Stimulated activated CD4-positive, alpha-beta T cell treated with anti-CD3 and anti-CD28 coated beads, Interleukin-12 subunit alpha, Interleukin-12 subunit beta, amount 100 ng/mL, for 24 hours (primary cell): ENCODE measurements around the gene REXO5.
A peak's percentile ranks its signal among the peaks of the same experiment; 100 is the strongest.
"Not testable (repeated sequence)": the region's sequence is repeated elsewhere in the genome, so short reads cannot be mapped to it uniquely, and the experiment has no call there.

Source experiments
- DNase-seq, 2 experiments: peaks; one replicate each; pipeline ENCODE4 v3.0.0-alpha.2; 2020; ENCODE audit warnings: low read depth in 2 of 2

The REXO5 gene

DNA sequence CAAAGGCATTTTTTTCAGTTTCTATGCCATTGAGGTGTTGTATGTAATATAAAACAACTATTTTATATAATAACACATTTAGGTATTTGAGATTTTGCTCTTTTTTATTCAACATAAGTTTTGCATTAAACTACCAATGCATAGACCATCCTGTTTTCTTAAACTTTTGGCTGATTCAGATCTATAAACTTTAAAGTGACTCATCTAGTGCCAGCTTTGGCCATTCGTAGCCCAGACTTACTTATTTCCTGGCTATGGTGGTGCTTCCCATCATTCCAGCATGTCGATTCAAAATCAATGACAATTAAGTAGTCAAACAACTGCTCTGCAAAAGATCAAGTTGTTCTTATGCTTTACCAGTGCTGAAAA lies 3.2 kb upstream of the REXO5 start:
- no peak for DNase-seq

DNA sequence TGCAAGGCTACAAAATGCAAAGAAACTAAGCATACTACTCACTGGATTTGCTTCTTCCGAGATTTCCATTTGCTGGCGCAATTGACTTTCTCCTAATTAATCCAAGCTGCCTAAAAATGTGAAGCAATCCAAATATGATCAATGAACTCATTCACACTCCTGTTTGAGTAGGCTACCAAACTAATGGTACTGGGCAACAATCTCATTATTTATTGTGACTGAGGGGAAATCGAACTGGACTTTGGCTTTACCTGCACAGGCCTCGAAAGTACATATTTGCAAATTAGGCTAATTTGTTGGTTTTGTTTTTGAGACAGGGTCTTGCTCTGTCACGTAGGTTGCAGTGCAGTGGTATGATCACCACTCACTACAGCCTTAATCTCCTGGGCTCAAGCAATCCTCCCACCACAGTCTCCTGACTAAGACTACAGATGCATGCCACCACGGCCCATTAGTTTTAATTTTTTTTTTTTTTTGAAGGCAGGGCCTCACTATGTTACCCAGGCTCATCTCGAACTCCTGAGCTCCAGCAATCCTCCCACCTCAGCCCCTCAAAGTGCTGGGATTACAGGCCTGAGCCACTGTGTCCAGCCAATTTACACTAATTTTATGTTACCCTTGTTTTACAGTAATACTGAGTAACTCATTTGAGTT lies 2.6 kb upstream of the REXO5 start:
- DNase-seq: no peak

DNA sequence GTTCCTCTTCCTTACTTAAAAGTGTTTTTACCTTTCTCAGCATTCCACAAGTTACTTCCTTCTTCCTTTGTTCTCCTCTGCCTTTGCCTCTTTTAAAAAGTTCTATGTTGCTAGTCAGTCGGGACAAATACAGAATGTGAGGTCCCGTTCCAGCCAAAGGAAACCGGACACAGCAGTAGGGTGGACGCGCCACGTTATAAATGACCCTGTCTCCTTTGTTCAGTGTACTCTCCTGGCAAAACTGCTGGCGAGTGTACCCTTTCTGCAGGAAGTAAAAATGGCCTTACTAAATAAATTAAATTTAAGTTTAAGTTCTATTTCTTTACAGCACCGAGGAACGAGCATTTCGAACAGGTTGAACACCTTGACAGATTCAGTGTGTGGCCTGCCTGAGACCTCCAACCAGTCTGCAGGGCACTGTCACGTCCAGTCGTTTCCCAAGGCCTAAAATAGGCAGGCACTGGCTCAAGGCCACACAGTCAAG lies 601 bp upstream of the REXO5 start:
- DNase-seq: not testable (repeated sequence)

DNA sequence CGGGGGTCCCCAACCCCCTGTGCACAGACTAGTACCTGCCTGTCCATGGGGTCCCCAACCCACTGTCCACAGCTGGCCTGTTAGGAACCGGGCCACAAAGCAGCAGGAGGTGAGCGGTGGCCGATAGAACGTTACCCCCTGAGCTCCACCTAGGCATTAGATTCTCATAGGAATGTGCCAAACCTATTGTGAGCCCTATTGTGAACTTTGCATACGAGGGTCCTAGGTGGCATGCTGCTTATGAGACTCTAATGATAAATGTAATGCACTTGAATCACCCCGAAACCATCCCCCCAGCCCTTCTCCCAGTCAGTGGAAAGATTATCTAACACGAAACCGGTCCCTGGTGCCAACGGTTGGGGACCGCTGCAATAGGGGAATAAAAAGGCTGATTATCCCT lies 1.5 kb downstream of the REXO5 start:
- DNase-seq: no peak

DNA sequence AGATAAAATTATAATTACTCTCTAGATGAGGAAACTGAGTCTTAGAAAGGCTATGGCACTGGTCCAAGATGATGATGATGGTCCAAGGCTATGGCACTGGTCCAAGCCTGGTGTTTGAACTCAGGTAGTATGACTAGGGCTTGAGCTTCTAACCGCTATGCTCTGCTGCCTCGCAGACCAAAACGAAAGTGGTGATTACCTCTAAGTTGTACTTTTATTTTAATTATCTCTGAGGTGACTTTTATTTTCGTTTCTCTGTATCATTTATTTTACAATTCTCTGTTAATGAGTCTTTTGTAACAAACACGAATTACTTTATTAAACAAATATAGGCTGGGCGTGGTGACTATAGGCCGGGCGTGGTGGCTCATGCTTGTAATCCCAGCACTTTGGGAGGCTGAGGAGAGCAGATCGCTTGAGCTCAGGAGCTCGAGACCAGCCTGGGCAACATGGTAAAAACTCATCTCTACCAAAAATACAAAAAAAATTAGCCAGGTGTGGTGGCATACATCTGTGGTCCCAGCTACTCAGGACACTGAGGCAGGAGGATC lies 5.6 kb downstream of the REXO5 start:
- DNase-seq: no peak

DNA sequence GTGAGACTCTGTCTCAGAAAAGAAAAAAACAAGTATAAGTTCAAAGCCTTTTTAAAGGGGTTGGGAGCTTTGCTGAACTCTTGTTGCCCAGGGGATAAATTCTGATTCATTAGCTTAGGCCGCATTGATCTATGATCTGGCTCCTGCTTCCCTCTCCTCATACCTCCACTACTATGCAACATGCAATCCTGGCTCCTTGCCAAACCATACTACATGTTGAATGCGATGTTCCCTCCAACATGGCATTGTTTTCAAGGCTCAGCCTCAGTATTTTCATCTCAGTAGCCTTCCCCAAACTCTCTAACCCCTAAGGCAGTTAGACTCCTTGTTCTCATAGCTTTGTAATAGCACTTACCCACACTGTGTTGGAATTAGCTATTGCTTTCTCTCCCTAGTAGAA lies 6.2 kb downstream of the REXO5 start:
- DNase-seq: no peak

DNA sequence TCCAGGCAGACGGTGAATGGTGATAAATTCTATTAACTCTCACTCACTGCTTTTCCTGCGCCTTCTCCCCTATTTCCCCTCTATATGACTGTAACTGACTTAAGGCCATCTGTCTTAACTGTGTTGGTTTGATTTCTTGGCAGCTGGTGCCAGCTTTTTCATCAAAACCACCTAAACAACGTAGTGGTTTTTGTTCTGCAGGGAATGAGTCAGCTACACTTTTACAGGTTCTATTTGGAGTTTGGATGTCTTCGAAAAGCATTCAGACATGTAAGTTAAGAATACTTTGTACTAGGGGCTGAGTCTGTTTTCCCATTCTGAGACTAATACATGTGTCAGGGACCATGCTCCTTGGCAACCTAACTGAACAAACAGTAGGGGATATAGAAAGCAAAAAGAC lies 8.5 kb downstream of the REXO5 start:
- no peak for DNase-seq

DNA sequence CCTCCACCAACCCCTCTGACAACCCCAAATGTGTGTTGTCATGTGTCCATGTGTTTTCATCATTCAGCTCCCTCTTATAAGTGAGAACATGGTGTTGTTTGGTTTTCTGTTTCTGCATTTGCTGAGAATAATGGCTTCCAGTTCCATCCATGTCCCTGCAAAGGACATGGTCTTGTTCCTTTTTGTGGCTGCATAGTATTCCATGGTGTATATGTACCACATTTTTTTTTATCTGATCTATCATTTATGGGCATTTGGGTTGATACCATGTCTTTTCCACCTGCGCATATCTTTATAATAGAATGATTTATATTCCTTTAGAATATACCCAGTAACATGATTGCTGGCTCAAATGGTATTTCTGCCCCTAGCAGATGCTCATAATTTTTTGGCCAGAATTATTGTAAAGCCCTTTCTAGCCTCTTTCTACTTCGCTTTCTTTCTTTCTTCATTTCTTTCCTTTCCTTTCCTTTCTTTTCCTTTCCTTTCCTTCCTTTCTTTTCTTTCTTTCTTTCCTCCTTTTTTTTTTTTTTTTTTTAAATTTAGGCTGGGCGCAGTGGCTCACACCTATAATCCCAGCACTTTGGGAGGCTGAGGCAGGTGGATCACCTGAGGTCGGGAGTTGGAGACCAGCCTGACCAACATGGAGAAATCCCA lies 12.7 kb downstream of the REXO5 start:
- DNase-seq: no peak

DNA sequence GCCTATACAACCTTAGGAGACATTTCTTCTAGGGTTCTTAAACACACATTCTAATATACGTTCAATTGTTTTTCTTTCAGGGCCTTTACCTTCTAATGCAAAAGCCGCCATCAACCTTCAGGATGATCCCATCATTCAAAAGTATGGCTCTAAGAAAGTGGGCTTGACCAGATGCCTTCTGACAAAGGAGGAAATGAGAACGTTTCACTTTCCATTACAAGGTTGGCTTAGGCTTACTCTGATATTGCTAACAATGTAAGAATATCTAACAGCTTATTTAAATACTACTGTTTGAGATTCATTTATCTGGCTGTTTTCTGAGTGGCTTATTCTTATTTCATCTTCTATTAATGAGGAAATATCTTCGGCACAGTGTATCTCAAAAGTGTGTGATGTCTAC lies 15.4 kb downstream of the REXO5 start:
- DNase-seq: no peak

DNA sequence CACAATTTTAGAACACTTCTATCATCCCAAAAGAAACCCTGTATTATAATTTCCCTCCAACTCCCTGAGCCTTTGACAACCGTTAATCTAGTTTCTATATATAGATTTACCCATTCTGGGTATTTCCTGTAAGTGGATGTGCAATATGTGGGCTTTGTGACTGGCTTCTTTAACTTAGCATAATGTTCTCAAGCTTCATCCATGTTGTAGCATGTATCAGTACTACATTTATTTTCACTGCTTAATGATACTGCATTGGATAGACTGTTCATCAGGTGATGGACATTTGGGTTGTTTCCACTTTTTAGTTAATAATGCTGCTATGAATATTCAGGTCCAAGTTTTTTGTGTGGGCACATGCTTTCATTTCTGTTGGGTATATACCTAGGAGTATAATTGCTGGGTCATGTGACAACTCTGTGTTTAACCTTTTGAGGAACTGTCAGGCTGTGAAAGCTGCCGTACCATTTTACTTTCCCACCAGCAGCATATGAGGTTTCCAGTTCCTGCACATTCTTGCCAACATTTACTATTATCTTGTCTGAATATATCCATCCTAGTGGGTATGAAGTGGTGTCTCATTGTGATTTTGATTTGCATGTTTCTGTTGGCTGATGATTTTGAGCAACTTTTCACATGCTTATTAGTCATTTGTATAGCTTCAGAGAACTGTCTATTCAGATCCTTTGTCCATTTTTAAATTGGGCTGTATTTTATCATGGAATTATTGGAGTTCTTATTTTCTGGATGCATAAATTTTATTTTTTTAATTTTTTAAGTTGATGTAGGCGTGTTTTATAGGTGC lies 16.4 kb downstream of the REXO5 start:
- DNase-seq: no peak

DNA sequence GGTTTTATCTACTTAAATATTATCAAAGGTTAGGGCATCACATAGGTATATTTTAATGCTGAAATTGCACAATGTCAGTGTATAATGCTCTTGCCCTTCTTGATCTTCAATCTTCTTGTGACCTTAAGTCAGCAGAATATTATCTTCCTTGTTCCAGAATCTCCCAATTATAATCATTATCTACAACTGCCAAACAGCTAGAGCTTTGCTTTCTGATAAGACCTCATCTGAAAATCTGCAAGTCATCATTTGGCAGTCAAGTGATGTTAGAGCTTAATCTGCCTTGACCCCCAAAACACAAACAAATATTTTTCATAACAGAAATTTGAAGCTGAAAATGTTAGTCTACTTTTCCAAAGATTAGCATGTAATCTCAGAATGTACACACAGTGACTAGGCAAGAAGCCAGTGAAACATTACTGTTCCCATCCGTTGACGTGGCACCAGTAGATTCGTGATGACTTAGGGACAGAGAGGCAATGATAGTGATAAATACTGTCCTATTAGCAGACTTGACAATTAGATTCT lies 19.8 kb downstream of the REXO5 start:
- no peak for DNase-seq

DNA sequence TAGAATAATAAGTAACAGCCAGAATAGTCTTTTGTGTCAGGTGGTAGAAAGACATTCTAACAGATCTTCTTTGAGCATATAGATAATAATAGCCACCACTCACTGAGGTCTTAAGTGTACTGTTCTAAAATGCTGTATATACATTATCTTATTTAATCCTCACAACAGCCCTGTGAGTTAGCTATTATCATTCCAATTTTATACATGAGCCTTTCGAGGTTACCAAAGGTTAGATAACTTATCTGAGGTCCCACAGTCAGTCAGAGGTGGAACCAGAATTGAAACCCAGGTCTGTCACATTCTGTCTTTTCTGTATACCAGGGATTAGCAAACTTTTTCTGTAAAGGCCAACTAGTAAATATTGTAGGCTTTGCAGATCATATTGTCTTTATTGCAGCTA lies 23.2 kb downstream of the REXO5 start:
- no peak for DNase-seq

DNA sequence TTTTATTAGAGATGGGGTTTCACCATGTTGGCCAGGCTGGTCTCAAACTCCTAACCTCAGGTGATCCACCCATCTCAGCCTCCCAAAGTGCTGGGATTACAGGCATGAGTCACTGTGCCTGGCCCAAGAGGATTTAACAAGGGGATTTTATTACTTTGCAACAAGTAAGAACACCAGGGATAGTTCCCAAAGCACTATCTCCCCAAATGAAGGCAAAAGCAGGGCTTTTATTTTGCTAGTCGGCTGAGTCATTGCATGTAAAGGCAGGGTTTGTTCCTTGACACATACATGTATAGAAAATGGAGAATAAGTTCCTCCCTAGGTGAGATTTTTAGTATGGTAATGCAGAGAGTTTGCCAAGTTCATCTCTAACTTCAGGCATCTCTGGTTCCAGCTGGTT lies 24.0 kb downstream of the REXO5 start:
- DNase-seq: no peak

DNA sequence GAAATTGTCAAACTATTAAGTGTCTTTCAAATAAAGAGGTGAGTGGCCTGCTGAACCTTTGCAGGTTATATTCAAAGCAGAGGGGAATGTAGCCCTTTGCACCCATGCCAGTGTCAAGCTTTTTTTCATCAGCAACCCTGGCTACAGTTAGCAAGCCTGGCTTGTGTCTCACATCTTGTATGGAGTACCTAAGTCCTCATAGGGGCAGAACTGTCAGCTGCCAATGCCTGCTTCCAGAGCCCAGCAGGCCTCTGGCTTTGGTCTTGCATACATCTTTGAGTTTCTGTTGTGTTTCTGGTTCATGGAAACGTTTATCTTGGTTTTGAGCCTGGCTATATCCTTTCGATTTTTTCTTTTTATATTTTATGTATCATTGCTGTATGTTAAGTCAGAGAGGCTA lies 26.8 kb downstream of the REXO5 start:
- DNase-seq: no peak

DNA sequence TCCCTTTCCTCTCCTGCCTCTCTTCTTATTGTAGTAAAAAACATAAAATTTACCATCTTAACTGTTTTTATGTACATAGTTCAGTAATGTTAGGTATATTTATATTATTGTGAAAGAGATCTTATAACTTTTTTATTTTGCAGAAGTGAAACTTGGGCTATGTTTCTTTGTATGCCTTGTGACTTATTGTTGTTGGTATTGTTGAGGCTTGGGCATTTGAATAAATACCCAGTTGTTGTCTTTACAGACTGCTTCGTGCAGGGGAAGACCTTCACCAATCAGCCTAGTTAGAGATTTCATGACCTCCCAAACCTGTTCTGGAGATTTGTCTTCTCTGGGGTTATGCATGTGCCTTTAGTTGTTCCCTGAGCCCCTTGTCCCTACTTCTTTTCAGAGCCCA lies 31.9 kb downstream of the REXO5 start:
- DNase-seq: no peak

DNA sequence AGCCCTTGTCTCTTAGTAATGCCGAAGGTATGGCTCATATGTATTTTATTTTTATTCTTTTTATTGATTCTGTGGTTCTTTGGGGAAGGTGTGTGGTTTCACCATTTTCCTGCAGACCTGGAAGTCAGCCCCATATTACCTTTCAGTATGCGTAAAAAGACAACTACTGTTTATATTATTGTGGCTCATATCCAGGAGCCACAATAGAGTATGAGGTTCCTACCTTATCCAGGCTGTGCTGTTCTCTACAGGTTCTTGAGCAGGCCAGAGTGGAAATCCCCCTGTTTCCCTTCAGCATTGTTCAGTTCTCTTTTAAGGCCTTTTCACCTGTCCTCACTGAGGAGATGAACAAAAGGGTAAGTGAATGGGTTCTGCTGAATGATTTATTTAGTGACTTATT lies 33.2 kb downstream of the REXO5 start:
- no peak for DNase-seq

DNA sequence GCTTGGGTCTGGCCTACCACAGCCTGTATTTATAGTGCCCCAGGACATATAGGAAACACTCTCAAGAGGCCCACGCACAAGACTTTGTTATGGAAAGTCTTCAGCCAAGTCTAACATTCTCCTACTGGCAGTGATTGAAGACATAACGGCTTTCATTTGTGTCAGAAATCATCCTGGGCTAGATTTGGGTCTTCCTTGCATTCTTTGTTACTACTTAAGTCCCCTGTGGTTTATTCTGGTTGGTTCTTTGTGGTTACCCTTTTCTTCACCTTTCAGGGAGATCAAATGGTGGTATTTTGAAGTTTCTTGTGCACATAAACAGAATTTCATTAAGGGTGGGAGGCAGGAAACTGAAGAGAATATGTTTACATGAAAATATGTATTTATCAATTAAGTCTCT lies 37.7 kb downstream of the REXO5 start:
- no peak for DNase-seq

DNA sequence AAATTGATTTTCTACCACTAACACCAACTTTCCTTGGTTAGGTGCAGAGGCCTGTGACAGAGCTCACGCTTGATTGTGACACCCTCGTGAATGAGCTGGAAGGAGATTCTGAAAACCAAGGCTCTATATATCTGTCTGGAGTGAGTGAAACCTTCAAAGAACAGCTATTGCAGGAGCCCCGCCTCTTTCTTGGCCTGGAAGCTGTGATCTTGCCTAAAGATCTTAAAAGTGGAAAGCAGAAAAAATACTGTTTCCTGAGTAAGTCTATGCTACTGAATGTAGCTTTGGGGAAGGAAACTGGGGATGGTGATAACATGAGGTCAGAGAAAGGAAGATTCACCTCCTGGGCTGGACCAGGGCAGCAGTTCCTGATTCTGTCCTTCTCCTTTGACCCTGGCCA lies 38.3 kb downstream of the REXO5 start:
- DNase-seq: no peak

DNA sequence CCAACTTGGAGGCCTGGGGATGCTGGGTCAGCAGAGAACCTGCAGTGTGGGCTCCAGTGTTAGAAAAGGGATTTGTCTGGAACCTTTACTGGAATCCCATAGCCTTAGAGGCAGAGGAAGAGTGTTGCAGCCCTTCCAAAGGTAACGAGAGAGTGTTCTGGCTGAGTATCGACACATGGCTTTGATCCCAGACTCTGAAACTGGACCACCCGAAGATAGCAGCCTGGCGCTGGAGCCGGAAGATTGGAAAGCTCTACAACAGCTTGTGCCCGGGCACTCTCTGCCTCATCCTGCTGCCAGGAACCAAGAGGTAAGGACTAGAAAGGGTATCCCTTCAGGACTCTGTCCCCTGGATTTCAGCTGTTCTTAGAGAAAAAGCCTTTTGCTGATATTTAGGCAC lies 39.7 kb downstream of the REXO5 start:
- no peak for DNase-seq

DNA sequence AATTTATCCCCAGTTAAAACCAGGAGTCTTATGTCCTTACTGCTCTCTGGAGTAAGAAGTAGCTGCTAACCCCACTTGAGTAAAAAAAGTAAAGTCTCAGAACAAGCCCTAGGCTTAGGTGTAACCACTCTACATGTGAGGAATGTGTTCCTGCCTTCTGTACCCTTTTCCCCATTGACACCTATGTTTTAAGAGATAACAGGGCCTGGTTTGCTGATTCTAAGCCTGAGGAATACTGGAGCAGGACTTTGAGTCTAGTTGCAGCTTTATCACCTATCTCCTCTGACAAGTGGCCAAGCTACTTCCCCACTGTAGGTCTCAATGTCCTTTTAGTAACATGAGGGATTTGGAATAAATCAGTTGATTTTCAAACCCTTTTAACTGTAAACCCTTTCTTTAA lies 40.2 kb downstream of the REXO5 start:
- DNase-seq: no peak

DNA sequence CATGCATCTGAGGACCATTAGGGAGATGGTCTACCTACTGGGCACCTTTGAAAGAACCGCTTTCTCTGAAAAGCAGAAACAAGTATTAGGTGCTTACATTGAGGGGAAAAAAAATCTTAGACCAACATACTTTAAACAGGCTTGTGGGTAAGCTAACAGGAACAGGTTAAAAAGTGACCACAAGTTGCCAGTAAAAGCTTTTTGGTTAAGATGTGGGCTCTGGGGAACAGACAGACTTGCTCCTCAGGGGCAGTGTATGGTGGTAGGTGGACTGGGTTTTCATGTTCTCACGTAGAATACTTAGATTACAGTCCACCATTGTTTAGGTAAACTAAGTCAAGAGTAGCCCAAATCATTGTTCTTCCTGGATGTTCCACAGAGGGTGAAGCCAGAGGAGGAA lies 41.2 kb downstream of the REXO5 start:
- no peak for DNase-seq

DNA sequence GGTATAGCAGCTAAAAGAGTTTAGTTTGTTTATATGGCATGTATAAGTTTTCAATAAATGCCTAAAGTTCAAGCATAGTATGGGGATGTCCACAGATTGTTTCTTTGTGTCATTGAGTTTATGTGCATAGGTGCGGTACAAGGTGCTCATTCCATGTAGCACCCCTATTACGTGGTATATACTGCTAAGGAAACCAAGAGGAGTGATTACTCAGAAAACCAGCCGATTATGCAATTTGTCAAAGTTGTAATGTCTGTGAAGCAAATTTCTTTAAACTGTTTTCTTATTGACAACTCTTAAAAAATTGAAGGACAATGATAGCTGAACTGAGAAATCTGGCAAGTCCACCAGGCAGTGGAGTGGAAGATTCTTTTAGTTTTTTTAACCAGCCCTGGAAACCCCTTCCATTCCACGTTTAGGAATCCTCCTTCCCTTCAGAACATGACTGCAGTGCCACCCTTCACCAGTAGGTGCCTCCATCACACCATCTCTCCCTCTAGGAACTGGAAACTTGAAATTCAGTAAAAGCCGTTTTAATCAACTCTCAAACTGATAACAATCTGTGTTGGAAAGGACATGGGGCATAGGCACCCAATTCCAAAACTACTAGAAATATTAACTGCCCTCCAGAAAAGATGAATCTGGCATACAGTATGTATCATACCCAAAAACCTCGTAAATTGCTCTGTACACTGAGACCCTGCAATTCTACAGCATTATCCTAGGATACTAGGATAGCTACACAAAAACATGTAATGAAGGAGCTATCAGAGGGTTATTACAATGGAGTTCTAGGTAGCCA lies 43.5 kb downstream of the REXO5 start:
- peak; percentile 44 to 60 for DNase-seq
